Left lung (tissue), 14 donors: ENCODE measurements around the gene SYPL2. TPM values are rescaled to one million over a fixed set of nuclear protein-coding genes. Genes with fewer than 3 reads are reported as not detected.
A peak's percentile ranks its signal among the peaks of the same experiment; 100 is the strongest.

Experiments
- ATAC-seq: fragments of 200-7000 bp; cut with Tn5 transposase; one replicate; pipeline ENCODE4 v1.9.1; 2020; ENCODE audit warnings: moderate library complexity
- DNase-seq, 4 donors: peaks; one replicate each; pipeline ENCODE4 v3.0.0-alpha.2; 2013 to 2020
- H3K27ac ChIP-seq, 2 donors: fragments of 200-600 bp; sonication (generic) in 1 of 2; one replicate each; pipeline versions ENCODE4 v1.5.0 to v1.8.0; 2020 to 2021
- H3K27me3 ChIP-seq, 2 donors: fragments of 200-600 bp; sonication (generic) in 1 of 2; one replicate each; pipeline versions ENCODE4 v1.5.0 to v1.8.0; 2020 to 2021
- H3K36me3 ChIP-seq, 2 donors: fragments of 200-600 bp; sonication (generic) in 1 of 2; one replicate each; pipeline versions ENCODE4 v1.5.0 to v1.8.0; 2020 to 2021
- H3K4me1 ChIP-seq, 2 donors: fragments of 200-600 bp; one replicate each; pipeline ENCODE4 v1.8.0; 2021
- H3K4me3 ChIP-seq, 2 donors: fragments of 200-600 bp; sonication (generic) in 1 of 2; one replicate each; pipeline versions ENCODE4 v1.5.0 to v1.8.0; 2020 to 2021; ENCODE audit warnings: mild to moderate bottlenecking in 1 of 2
- H3K9me3 ChIP-seq, 2 donors: fragments of 200-600 bp; sonication (generic) in 1 of 2; one replicate each; pipeline versions ENCODE4 v1.5.0 to v1.8.0; 2020 to 2021
- CTCF ChIP-seq, 2 donors: fragments of 200-600 bp; sonication (generic) in 1 of 2; IDR thresholded peaks; one replicate each; pipeline versions ENCODE4 v1.5.0 to v1.8.0; 2021; ENCODE audit warnings: antibody characterized with exemption in 2 of 2
- intact Hi-C, 2 donors: fragments of 100-400 bp; cut with DNase I; formaldehyde crosslinking; loops; one replicate each; pipeline versions ENCODE4 v1.11.2 to v1.14.2; 2022
- long read RNA-seq, 12 donors: library from polyadenylated mRNA in 2 of 12; unstranded in 2 of 12; transcript quantifications; one replicate each; pipeline ENCODE4 v2.0.0 and lab custom pipeline, GENCODE V29; 2019 to 2026
- polyA plus RNA-seq, 6 donors: library from polyadenylated mRNA; unstranded; fragments of 120-200 nt; gene quantifications; one replicate each; pipeline ENCODE4 v1.2.1, GENCODE V29; 2013; ENCODE audit not compliant: insufficient read length in 6 of 6
- total RNA-seq, 2 donors: library from RNA; stranded (reverse); fragmentation: NEBNext Ultra II Directional; extraction: Animal tissue kit (Norgen Biotek cat#: 25700); gene quantifications; one replicate each; pipeline ENCODE4 v1.2.1, GENCODE V29; 2021
- donor health status: DM: no; HTN: yes; CAD: no.
- donor health status: DM: no; HTN: no; CAD: no.

Gene SYPL2
- 1 to 10 TPM; 3.6 to 4.5 TPM for total RNA-seq
- under 1 TPM; 0.14 to 0.37 (median 0.21) TPM for polyA plus RNA-seq
- long read RNA-seq, donor 1 = 0 reads
- long read RNA-seq, donor 2 = 0 reads
- long read RNA-seq, donor 3 = 0 reads
- long read RNA-seq, donor 4, partial matches to known transcripts = 0 of 1 reads
- long read RNA-seq, donor 4, other reads (novel, unspliced or antisense) = 1 of 1 reads
- long read RNA-seq, donor 5 = 0 reads
- long read RNA-seq, donor 6 = 0 reads
- long read RNA-seq, donor 7 = 0 reads
- long read RNA-seq, donor 8 = 0 reads
- long read RNA-seq, donor 9, partial matches to known transcripts = 0 of 1 reads
- long read RNA-seq, donor 9, other reads (novel, unspliced or antisense) = 0 of 1 reads
- long read RNA-seq, donor 10 = 0 reads
- long read RNA-seq, donor 11 = 0 reads
- long read RNA-seq, donor 12 = 0 reads

- H3K36me3 ChIP-seq = no peaks in the 10 kb centered on the region
- intact Hi-C loops = no loop called here
- H3K27ac ChIP-seq = no peak within 1 kb of the TSS
- H3K27me3 ChIP-seq = peaks cover 27 to 94% of the 10 kb centered on the region in 2 donors
- H3K9me3 ChIP-seq = no peaks in the 10 kb centered on the region
- ATAC-seq (peak; percentile 90), DNase-seq (peak; percentile 18 to 86 (median 44))
- peaks cover 3 to 15% of the 10 kb centered on the region in 2 donors for H3K4me1 ChIP-seq
- peak within 1 kb of the TSS; percentile 33 to 51 for H3K4me3 ChIP-seq
- TF ChIP-seq CTCF (IDR thresholded peaks at IDR 0.05) = no peak
Measured at GRCh38 chr1:109466452-109467300, at the start of gene SYPL2. SYPL2 (plus strand) TSS chr1:109466546; CDS start chr1:109466844, 298 bp downstream.

GRCh38 chr1:109423498-109423897 is 42.8 kb upstream of the SYPL2 start:
- Histone ChIP-seq H3K4me3 (no peak overlapping the region), H3K9me3 (no peaks in the 10 kb centered on the region), H3K4me1 (peaks cover 14 to 27% of the 10 kb centered on the region in 2 donors), H3K27ac (no peak overlapping the region), H3K27me3 (no peaks in the 10 kb centered on the region), H3K36me3 (peaks cover 3 to 35% of the 10 kb centered on the region in 2 donors)
- ATAC-seq (no peak), DNase-seq (no peak)
- no peak for TF ChIP-seq CTCF (IDR thresholded peaks at IDR 0.05)
- intact Hi-C loops = no loop called here

GRCh38 chr1:109425391-109426280 is 40.7 kb upstream of the SYPL2 start:
- Histone ChIP-seq H3K27me3 (no peaks in the 10 kb centered on the region), H3K27ac (peak overlapping the region; percentile 74 to 95), H3K9me3 (no peaks in the 10 kb centered on the region), H3K4me3 (peak overlapping the region; percentile 78 to 96), H3K4me1 (peaks cover 14 to 27% of the 10 kb centered on the region in 2 donors), H3K36me3 (peaks cover 0 to 14% of the 10 kb centered on the region in 2 donors)
- TF ChIP-seq CTCF (IDR thresholded peaks at IDR 0.05) = no peak
- peak; percentile 50 for ATAC-seq
- DNase-seq = peak in 3 of 4 donors; percentile 24 to 57 (median 24)
- intact Hi-C loops = no loop called here

GRCh38 chr1:109426281-109427170 is 39.8 kb upstream of the SYPL2 start, which contains the start of gene PSMA5:
PSMA5 (minus strand) TSS chr1:109426448; CDS start chr1:109426330, 118 bp downstream.
- Histone ChIP-seq H3K9me3 (no peaks in the 10 kb centered on the region), H3K4me1 (peaks cover 14 to 27% of the 10 kb centered on the region in 2 donors), H3K4me3 (peak within 1 kb of the TSS; percentile 78 to 96), H3K36me3 (peaks cover 0 to 5% of the 10 kb centered on the region in 2 donors), H3K27ac (peak within 1 kb of the TSS; percentile 86 to 95), H3K27me3 (no peaks in the 10 kb centered on the region)
- DNase-seq = peak; percentile 94 to 98 (median 96)
- TF ChIP-seq CTCF (IDR thresholded peaks at IDR 0.05) = no peak
- intact Hi-C loops = no loop called here
- ATAC-seq = peak; percentile 98
